Measurements from ENCODE around the gene MTG1.

The MTG1 gene

GRCh38 chr10:133465191-133465949, 71.4 kb downstream of the MTG1 start:
- H3K9me2 ChIP-seq (replicated peaks; ENCODE audit: low read depth, low read length) = no peaks in the 10 kb centered on the region
- peaks cover 14% of the 10 kb centered on the region; the same call in 1 of the 2 replicates for H3K36me3 ChIP-seq (ENCODE audit: insufficient read depth, low read length)
- no peaks in the 10 kb centered on the region for H3F3A ChIP-seq (ENCODE audit: low read depth)
- no peak overlapping the region for H3K9ac ChIP-seq (ENCODE audit: low read depth, low read length, poor library complexity, severe bottlenecking)
- no peaks in the 10 kb centered on the region; the same call in 1 of the 2 replicates for H3K9me3 ChIP-seq (ENCODE audit: insufficient read depth, low read depth, low read length)
- H3K79me2 ChIP-seq (ENCODE audit: insufficient read depth, low read length) = peaks cover 13% of the 10 kb centered on the region; the same call in 1 of the 2 replicates
- TF ChIP-seq EZH2phosphoT487 (IDR thresholded peaks at IDR 0.05; ENCODE audit: borderline replicate concordance) (no peak), CTCF (conservative IDR thresholded peaks at IDR 0.05; ENCODE audit: low read length) (no peak)
- no peak overlapping the region for H2AFZ ChIP-seq (ENCODE audit: low read length)
- no peak overlapping the region for H3K4me3 ChIP-seq (ENCODE audit: low read length, poor library complexity, severe bottlenecking)
- H3K4me1 ChIP-seq (ENCODE audit: insufficient read depth, low read length, poor library complexity, severe bottlenecking) = peaks cover 19% of the 10 kb centered on the region
- H4K20me1 ChIP-seq (ENCODE audit: insufficient read depth, low read length, poor library complexity, severe bottlenecking) = peaks cover 5% of the 10 kb centered on the region
- H3K4me2 ChIP-seq (ENCODE audit: low read depth, low read length, poor library complexity, severe bottlenecking) = no peak overlapping the region
- no peaks in the 10 kb centered on the region for H3K27me3 ChIP-seq (ENCODE audit: insufficient read depth, low read length, poor library complexity, severe bottlenecking)

GRCh38 chr10:133465950-133466474, 72.1 kb downstream of the MTG1 start:
- Histone ChIP-seq H3F3A (ENCODE audit: low read depth) (no peaks in the 10 kb centered on the region), H3K9ac (ENCODE audit: low read depth, low read length, poor library complexity, severe bottlenecking) (no peak overlapping the region), H3K9me3 (ENCODE audit: insufficient read depth, low read depth, low read length) (no peaks in the 10 kb centered on the region; the same call in 1 of the 2 replicates), H2AFZ (ENCODE audit: low read length) (no peak overlapping the region), H3K36me3 (ENCODE audit: insufficient read depth, low read length) (peaks cover 14% of the 10 kb centered on the region; the same call in 1 of the 2 replicates), H3K4me3 (ENCODE audit: low read length, poor library complexity, severe bottlenecking) (no peak overlapping the region), H3K4me1 (ENCODE audit: insufficient read depth, low read length, poor library complexity, severe bottlenecking) (peaks cover 19% of the 10 kb centered on the region), H4K20me1 (ENCODE audit: insufficient read depth, low read length, poor library complexity, severe bottlenecking) (peaks cover 5% of the 10 kb centered on the region), H3K27me3 (ENCODE audit: insufficient read depth, low read length, poor library complexity, severe bottlenecking) (no peaks in the 10 kb centered on the region), H3K9me2 (replicated peaks; ENCODE audit: low read depth, low read length) (no peaks in the 10 kb centered on the region), H3K4me2 (ENCODE audit: low read depth, low read length, poor library complexity, severe bottlenecking) (no peak overlapping the region), H3K79me2 (ENCODE audit: insufficient read depth, low read length) (peaks cover 13% of the 10 kb centered on the region; the same call in 1 of the 2 replicates)
- TF ChIP-seq CTCF (conservative IDR thresholded peaks at IDR 0.05; ENCODE audit: low read length) (no peak), EZH2phosphoT487 (IDR thresholded peaks at IDR 0.05; ENCODE audit: borderline replicate concordance) (no peak)

GRCh38 chr10:133466683-133467275, 72.8 kb downstream of the MTG1 start:
- no peaks in the 10 kb centered on the region; the same call in 1 of the 2 replicates for H3K9me3 ChIP-seq (ENCODE audit: insufficient read depth, low read depth, low read length)
- no peak for TF ChIP-seq CTCF (conservative IDR thresholded peaks at IDR 0.05; ENCODE audit: low read length)
- TF ChIP-seq EZH2phosphoT487 (IDR thresholded peaks at IDR 0.05; ENCODE audit: borderline replicate concordance) = no peak
- peaks cover 4% of the 10 kb centered on the region for H4K20me1 ChIP-seq (ENCODE audit: insufficient read depth, low read length, poor library complexity, severe bottlenecking)
- no peak overlapping the region for H3K9ac ChIP-seq (ENCODE audit: low read depth, low read length, poor library complexity, severe bottlenecking)
- H3K9me2 ChIP-seq (replicated peaks; ENCODE audit: low read depth, low read length) = no peaks in the 10 kb centered on the region
- H3K4me1 ChIP-seq (ENCODE audit: insufficient read depth, low read length, poor library complexity, severe bottlenecking) = peaks cover 19% of the 10 kb centered on the region
- H3F3A ChIP-seq (ENCODE audit: low read depth) = no peaks in the 10 kb centered on the region
- H3K4me3 ChIP-seq (ENCODE audit: low read length, poor library complexity, severe bottlenecking) = no peak overlapping the region
- no peak overlapping the region for H2AFZ ChIP-seq (ENCODE audit: low read length)
- peaks cover 14% of the 10 kb centered on the region; the same call in 1 of the 2 replicates for H3K36me3 ChIP-seq (ENCODE audit: insufficient read depth, low read length)
- no peak overlapping the region for H3K4me2 ChIP-seq (ENCODE audit: low read depth, low read length, poor library complexity, severe bottlenecking)
- H3K79me2 ChIP-seq (ENCODE audit: insufficient read depth, low read length) = peaks cover 9% of the 10 kb centered on the region; the same call in 1 of the 2 replicates
- H3K27me3 ChIP-seq (ENCODE audit: insufficient read depth, low read length, poor library complexity, severe bottlenecking) = no peaks in the 10 kb centered on the region

Data from Loucy (cell line).